Hepatocyte (in vitro differentiated cells): ENCODE data around the gene PTGS1. TPM values are rescaled to one million over a fixed set of nuclear protein-coding genes. Genes with fewer than 3 reads are reported as not detected.

Experiments
- DNase-seq: peaks from one replicate; pipeline ENCODE4 v3.0.0-alpha.2; 2016; ENCODE audit warnings: low spot score
- H2AFZ ChIP-seq: fragments of 200-600 bp; sonication (generic); 2 replicates; pipeline ENCODE4 v1.6.0; 2016; ENCODE audit warnings: antibody characterized with exemption, mild to moderate bottlenecking
- H3K27ac ChIP-seq: fragments of 200-600 bp; sonication (generic); 2 replicates; pipeline ENCODE4 v1.5.1; 2016; ENCODE audit warnings: mild to moderate bottlenecking
- H3K27me3 ChIP-seq: fragments of 200-600 bp; sonication (generic); 2 replicates; pipeline ENCODE4 v1.6.1; 2016
- H3K36me3 ChIP-seq: fragments of 200-600 bp; sonication (generic); replicated peaks from 2 replicates; pipeline ENCODE4 v1.5.1; 2016; ENCODE audit warnings: low read depth; ENCODE audit not compliant: insufficient read depth
- H3K4me1 ChIP-seq: fragments of 200-600 bp; sonication (generic); 2 replicates; pipeline ENCODE4 v1.5.1; 2016; ENCODE audit warnings: mild to moderate bottlenecking, moderate library complexity; ENCODE audit not compliant: insufficient read depth
- H3K4me2 ChIP-seq: fragments of 200-600 bp; sonication (generic); 2 replicates; pipeline ENCODE4 v1.6.0; 2016
- H3K4me3 ChIP-seq: fragments of 200-600 bp; sonication (generic); 2 replicates; pipeline ENCODE4 v1.5.1; 2016; ENCODE audit warnings: mild to moderate bottlenecking
- H3K79me2 ChIP-seq: fragments of 200-600 bp; sonication (generic); 2 replicates; pipeline ENCODE4 v1.6.0; 2017; ENCODE audit warnings: mild to moderate bottlenecking
- H3K9me2 ChIP-seq: fragments of 200-600 bp; sonication (generic); replicated peaks from 2 replicates; pipeline ENCODE4 v1.6.0; 2017; ENCODE audit warnings: mild to moderate bottlenecking; ENCODE audit not compliant: insufficient read depth
- H3K9me3 ChIP-seq: fragments of 200-600 bp; sonication (generic); 2 replicates; pipeline ENCODE4 v1.5.1; 2016; ENCODE audit warnings: low read depth, mild to moderate bottlenecking
- H4K20me1 ChIP-seq: fragments of 200-600 bp; sonication (generic); 2 replicates; pipeline ENCODE4 v1.6.0; 2016; ENCODE audit warnings: mild to moderate bottlenecking; ENCODE audit not compliant: insufficient read depth, poor library complexity, severe bottlenecking
- CTCF ChIP-seq: fragments of 200-600 bp; sonication (generic); IDR thresholded peaks from 2 replicates; pipeline ENCODE4 v1.5.1; 2016; ENCODE audit warnings: antibody characterized with exemption, mild to moderate bottlenecking; ENCODE audit not compliant: poor library complexity
- EZH2 ChIP-seq: fragments of 200-600 bp; sonication (generic); IDR thresholded peaks from 2 replicates; pipeline ENCODE4 v1.6.1; 2016; ENCODE audit warnings: antibody characterized with exemption, mild to moderate bottlenecking, borderline replicate concordance
- EZH2phosphoT487 ChIP-seq: fragments of 200-600 bp; sonication (generic); IDR thresholded peaks from one replicate; pipeline ENCODE4 v1.6.1; 2018; ENCODE audit warnings: antibody characterized with exemption, mild to moderate bottlenecking, low read depth, moderate library complexity; ENCODE audit not compliant: unreplicated experiment, severe bottlenecking
- WGBS: methylation state at CpG from one replicate; pipeline ENCODE4 v1.1.6; 2016; ENCODE audit warnings: low lambda C conversion rate; ENCODE audit errors: missing lambda C conversion rate; 5-methylcytosine and 5-hydroxymethylcytosine counted together
- polyA plus RNA-seq: library from polyadenylated mRNA; unstranded; fragments of >200 nt; fragmentation: Nextera tagmentation; extraction: Ambion mirVana; gene quantifications from 2 replicates; pipeline ENCODE4 v1.2.1, GENCODE V29; 2016
- total RNA-seq: library from RNA; depleted of rRNA; stranded (reverse); fragments of >200 nt; gene quantifications from 2 replicates; pipeline ENCODE4 v1.2.3, GENCODE V29; 2014

Gene PTGS1
- total and polyA plus RNA-seq, 2 experiments from 2014 or later: 4.2 to 7.3 TPM

GRCh38 chr9:122376796-122377195 lies 6.0 kb downstream of the PTGS1 start:
- H3K4me1 ChIP-seq: peaks cover 16% of the 10 kb centered on the region

GRCh38 chr9:122377241-122378164 lies 6.7 kb downstream of the PTGS1 start:
- 79% methylated on average over 23 of the region's 24 CpGs for WGBS
- H3K4me2 ChIP-seq: no peak overlapping the region
- H3K27ac ChIP-seq: no peak overlapping the region
- DNase-seq: no peak
- peaks cover 3% of the 10 kb centered on the region for H3K27me3 ChIP-seq
- no peaks in the 10 kb centered on the region for H3K36me3 ChIP-seq
- H3K9me2 ChIP-seq: no peaks in the 10 kb centered on the region
- no peaks in the 10 kb centered on the region for H3K9me3 ChIP-seq
- H4K20me1 ChIP-seq: no peaks in the 10 kb centered on the region
- TF ChIP-seq EZH2: no peak
- no peaks in the 10 kb centered on the region for H3K79me2 ChIP-seq
- no peak overlapping the region for H2AFZ ChIP-seq
- H3K4me1 ChIP-seq: peaks cover 16% of the 10 kb centered on the region
- no peak overlapping the region for H3K4me3 ChIP-seq

More at GRCh38 chr9:122376796-122377195, 6.0 kb downstream of the PTGS1 start:
- Histone ChIP-seq H3K4me2 (no peak overlapping the region), H3K9me3 (no peaks in the 10 kb centered on the region), H3K27ac (no peak overlapping the region), H3K4me3 (no peak overlapping the region), H3K9me2 (no peaks in the 10 kb centered on the region), H3K27me3 (peaks cover 10% of the 10 kb centered on the region), H3K36me3 (no peaks in the 10 kb centered on the region), H2AFZ (no peak overlapping the region), H3K79me2 (no peaks in the 10 kb centered on the region), H4K20me1 (no peaks in the 10 kb centered on the region)
- 79% methylated on average over 1 of the region's 1 CpG for WGBS
- DNase-seq: no peak
- TF ChIP-seq EZH2phosphoT487: no peak

- Histone ChIP-seq H3K9me2 (no peaks in the 10 kb centered on the region), H3K4me3 (no peak overlapping the region), H3K4me2 (no peak overlapping the region), H3K27ac (no peak overlapping the region), H3K36me3 (no peaks in the 10 kb centered on the region), H3K27me3 (no peaks in the 10 kb centered on the region), H3K9me3 (no peaks in the 10 kb centered on the region), H3K79me2 (no peaks in the 10 kb centered on the region), H4K20me1 (no peaks in the 10 kb centered on the region), H2AFZ (no peak overlapping the region), H3K4me1 (peaks cover 16% of the 10 kb centered on the region)
- TF ChIP-seq CTCF: no peak
- no peak for TF ChIP-seq EZH2phosphoT487
- no peak for TF ChIP-seq EZH2
- 91% methylated on average over 8 of the region's 8 CpGs for WGBS
- no peak for DNase-seq
Measured at GRCh38 chr9:122378236-122378635, 7.4 kb downstream of the PTGS1 start.

GRCh38 chr9:122379340-122379739 lies 8.5 kb downstream of the PTGS1 start:
- Histone ChIP-seq H3K9me3 (no peaks in the 10 kb centered on the region), H2AFZ (no peak overlapping the region), H3K4me1 (peaks cover 16% of the 10 kb centered on the region), H3K9me2 (no peaks in the 10 kb centered on the region), H3K4me3 (no peak overlapping the region), H3K36me3 (no peaks in the 10 kb centered on the region), H3K27ac (no peak overlapping the region), H3K4me2 (no peak overlapping the region), H3K27me3 (no peaks in the 10 kb centered on the region), H4K20me1 (no peaks in the 10 kb centered on the region), H3K79me2 (no peaks in the 10 kb centered on the region)
- no peak for DNase-seq
- no peak for TF ChIP-seq EZH2
- TF ChIP-seq CTCF: no peak
- TF ChIP-seq EZH2phosphoT487: no peak
- 56% methylated on average over 1 of the region's 1 CpG for WGBS
